GM12872 (cell line): ENCODE results near the gene ASCL5.

Experiments used
- TF ChIP-seq, protein P1 (sequence below): IDR thresholded peaks from 3 replicates; pipeline ENCODE4 v1.5.1; 2011; ENCODE audit warnings: low read depth, mild to moderate bottlenecking, low read length, moderate library complexity; ENCODE audit not compliant: insufficient read depth

ASCL5 gene

DNA sequence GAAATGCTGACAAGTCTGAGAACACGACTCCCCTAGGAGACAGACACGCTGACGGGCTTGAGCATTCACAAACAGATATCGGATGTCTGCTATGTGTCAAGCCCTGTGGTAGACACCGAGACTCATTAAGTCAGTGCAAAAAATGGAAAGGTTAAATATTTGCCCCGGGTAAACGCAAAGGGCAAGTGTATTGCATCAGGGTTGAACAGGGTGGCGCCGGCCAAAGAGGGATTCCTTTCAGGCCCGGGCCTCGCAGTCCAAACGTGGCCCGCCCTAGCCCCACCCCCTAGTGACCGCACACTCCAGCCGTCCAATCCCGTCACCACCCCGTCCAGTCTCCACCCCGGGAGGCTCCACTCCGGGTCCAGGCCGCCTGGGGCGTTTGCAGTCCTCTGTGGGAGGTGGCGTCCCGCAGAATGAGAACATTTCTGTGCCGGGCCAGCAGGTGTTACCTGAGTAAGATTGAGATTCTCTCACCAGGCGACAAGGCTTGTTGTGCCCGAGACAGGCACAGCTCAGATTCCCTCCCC lies 43.6 kb upstream of the ASCL5 start:
- TF ChIP-seq, protein P1, sequence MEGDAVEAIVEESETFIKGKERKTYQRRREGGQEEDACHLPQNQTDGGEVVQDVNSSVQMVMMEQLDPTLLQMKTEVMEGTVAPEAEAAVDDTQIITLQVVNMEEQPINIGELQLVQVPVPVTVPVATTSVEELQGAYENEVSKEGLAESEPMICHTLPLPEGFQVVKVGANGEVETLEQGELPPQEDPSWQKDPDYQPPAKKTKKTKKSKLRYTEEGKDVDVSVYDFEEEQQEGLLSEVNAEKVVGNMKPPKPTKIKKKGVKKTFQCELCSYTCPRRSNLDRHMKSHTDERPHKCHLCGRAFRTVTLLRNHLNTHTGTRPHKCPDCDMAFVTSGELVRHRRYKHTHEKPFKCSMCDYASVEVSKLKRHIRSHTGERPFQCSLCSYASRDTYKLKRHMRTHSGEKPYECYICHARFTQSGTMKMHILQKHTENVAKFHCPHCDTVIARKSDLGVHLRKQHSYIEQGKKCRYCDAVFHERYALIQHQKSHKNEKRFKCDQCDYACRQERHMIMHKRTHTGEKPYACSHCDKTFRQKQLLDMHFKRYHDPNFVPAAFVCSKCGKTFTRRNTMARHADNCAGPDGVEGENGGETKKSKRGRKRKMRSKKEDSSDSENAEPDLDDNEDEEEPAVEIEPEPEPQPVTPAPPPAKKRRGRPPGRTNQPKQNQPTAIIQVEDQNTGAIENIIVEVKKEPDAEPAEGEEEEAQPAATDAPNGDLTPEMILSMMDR, result no peak

DNA sequence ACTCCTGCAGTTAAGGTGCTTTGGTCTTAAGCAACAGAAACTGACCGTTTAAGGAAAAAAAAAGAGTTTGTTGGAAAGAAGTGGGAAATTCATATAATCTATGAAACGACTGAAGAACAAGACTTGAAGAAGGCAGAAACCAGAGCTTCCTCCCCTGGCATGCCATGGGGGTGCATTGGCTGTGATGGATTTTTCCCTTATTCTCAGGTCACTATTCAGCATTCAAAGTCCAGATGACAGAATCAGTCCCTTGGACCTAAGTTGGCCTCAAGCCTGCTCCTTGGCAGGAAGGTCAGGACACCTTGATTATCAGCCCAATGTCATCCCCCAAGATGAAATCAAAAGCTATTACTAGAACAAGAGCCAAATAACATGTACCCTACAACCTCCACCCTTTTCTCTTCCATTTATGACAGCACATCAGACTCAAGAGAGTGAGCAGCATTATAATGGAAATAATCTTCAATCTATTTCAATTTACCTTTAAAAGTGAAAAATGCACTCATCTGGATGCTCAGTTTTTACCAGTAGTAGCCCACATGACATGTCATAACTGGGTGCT lies 43.1 kb upstream of the ASCL5 start:
- TF ChIP-seq, protein P1, result no peak

DNA sequence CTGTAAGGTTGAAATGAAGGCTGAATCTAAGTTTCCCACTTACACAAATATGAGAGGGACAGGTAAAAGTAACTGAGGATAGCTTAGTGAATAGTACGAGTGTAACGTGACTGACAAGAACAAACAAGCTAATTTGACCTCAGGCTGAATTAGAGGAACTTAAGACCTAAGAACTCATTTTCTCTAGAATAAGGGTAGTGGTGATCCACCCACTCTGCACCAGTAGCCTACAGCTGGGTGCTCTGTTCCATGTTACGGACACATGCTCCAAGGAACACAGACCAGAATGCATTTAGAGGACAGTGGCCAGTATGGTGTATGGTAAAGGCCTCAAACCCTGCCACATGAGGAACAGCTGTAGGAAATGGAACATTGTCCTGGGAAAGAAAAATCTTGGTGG lies 42.2 kb upstream of the ASCL5 start:
- TF ChIP-seq, protein P1, result no peak

DNA sequence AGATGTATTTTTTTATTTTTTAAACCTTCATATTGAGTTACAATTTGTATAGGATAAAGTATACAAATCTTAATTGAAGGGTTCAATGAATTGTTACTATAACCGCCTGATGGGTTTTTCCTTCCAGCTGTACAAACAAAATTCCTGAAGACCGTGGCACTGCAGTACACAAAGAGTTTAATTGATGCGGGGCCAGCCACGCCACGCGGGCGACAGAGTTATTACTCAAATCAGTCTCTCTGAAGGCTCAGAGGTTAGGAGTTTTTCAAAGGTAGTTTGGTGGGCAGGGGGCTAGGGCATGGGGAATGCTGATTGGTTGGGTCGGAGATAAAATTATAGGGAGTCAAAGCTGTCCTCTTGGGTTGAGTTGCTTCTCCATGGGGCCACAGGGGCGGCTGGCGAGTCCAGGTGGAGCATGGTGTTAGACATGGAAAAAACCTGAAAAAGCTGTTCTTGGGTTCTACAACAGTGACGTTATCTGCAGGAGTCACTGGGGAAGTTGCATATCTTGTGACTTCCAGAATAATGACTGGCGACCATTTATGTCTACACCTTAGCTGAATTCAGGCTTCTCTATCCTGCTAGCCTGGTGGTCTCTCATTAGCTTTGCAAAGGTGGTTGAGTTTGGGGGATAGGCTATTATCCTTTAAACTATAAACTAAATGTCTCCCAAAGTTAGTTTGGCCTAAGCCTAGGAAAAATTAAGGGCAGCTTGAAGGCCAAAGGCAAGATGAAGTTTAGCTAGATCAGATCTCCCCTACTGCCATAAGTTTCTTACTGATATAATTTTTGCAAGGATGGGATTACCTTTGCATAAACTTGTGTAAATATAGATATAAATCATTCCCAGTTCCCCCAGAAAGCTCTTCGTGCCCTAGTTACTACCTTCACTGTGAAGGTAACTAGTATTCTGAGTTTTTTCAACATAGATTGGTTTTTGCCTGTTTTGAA lies 40.3 kb upstream of the ASCL5 start:
- TF ChIP-seq, protein P1, result no peak

DNA sequence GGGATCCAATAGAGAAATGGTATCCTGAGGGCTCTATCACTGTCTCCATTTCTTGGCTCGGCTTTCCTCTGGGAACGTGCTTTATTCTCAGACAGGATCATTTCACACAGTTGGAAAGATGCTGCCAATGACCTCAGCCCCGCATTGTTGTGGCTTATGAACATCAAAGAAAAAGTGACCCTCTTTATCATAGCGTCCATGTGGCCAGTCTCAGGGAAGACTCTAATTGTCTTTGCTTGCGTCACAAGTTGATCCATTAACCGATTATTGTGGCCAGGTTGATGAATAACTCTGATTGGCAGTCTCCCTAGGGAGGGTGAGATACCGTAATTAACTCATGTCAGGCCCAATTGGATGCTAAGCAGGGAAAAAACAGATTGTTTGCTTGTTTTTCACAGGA lies 37.7 kb upstream of the ASCL5 start:
- TF ChIP-seq, protein P1, result no peak

DNA sequence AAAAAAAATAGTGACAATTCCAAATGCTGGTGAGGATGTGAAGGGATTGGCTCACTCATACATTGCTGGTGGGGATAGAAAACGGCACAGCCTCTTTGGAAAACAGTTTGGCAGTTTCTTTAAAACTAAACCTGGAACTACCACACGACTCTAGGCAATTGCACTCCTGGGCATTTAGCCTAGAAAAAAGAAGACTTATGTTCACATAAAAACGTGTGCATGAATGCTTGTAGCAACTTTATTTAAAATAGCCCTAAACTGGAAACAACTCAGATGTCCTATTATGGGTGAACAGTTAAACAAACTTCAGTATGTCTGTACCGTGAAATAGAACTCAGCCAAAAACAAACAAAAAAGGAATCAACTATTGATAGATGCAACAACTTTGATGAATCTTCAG lies 36.7 kb upstream of the ASCL5 start:
- TF ChIP-seq, protein P1, result no peak

DNA sequence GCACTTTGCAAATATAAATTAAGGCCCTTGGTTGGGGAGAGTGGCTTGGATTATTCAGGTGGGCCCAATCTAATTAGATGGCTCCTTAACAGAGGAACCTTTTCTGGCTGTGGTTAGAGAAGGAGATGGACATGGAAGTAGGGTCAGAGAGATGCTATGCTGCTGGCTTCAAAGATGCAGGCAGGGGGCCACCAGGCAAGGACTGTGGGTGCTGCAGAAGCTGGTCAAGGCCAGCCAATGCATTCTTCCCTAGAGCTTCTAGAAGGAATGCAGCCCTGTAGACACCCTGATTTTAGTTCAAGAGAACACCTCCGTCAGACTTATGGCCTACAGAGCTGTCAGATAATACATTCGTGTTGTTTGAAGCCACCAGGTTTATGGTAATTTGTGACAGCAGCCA lies 31.0 kb upstream of the ASCL5 start:
- TF ChIP-seq, protein P1, result no peak
